T-helper 2 cell (primary cell): Measurements from ENCODE around the gene NLGN2.

Experiments used
- DNase-seq, 5 experiments: peaks; one replicate each; pipeline versions ENCODE4 v3.0.0 to v3.0.0-alpha.2; 2012 to 2022

NLGN2 gene

GRCh38 chr17:7437950-7438614 is 30.4 kb downstream of the NLGN2 start:
- DNase-seq = peak in 4 of 5 experiments; percentile 13 to 40 (median 25)

- DNase-seq = no peak
Measured at GRCh38 chr17:7438656-7439460, 31.2 kb downstream of the NLGN2 start.

GRCh38 chr17:7439462-7440112 is 31.9 kb downstream of the NLGN2 start, which contains the start of gene FGF11:
TSS of gene FGF11 (plus strand) at chr17:7439512. CDS start at chr17:7439621, 109 bp downstream.
- DNase-seq = peak in 1 of 5 experiments; percentile 25

- peak in 2 of 5 experiments; percentile 18 to 63 for DNase-seq
Measured at GRCh38 chr17:7440113-7440833, 32.6 kb downstream of the NLGN2 start.

- DNase-seq = no peak
Measured at GRCh38 chr17:7440834-7441195, 33.2 kb downstream of the NLGN2 start.

- no peak for DNase-seq
Measured at GRCh38 chr17:7441266-7441665, 33.6 kb downstream of the NLGN2 start.

- no peak for DNase-seq
Measured at GRCh38 chr17:7442142-7442541, 34.5 kb downstream of the NLGN2 start.

- no peak for DNase-seq
Measured at GRCh38 chr17:7443499-7444485, 36.1 kb downstream of the NLGN2 start.

- DNase-seq = no peak
Measured at GRCh38 chr17:7444682-7445618, 37.3 kb downstream of the NLGN2 start, which contains the start of gene CHRNB1. TSS of gene CHRNB1 (plus strand) at chr17:7445061. CDS start at chr17:7445128, 67 bp downstream.

GRCh38 chr17:7445619-7445968 is 37.9 kb downstream of the NLGN2 start:
- DNase-seq = peak in 2 of 5 experiments; percentile 31 to 56

GRCh38 chr17:7448461-7448860 is 40.8 kb downstream of the NLGN2 start:
- DNase-seq = no peak

GRCh38 chr17:7459961-7460545 is 52.4 kb downstream of the NLGN2 start:
- no peak for DNase-seq

GRCh38 chr17:7460850-7461660 is 53.4 kb downstream of the NLGN2 start:
- no peak for DNase-seq

- no peak for DNase-seq
Measured at GRCh38 chr17:7462474-7463371, 55.1 kb downstream of the NLGN2 start.

- DNase-seq = no peak
Measured at GRCh38 chr17:7463372-7463846, 55.8 kb downstream of the NLGN2 start.

GRCh38 chr17:7464081-7464480 is 56.4 kb downstream of the NLGN2 start:
- no peak for DNase-seq

- no peak for DNase-seq
Measured at GRCh38 chr17:7465597-7466275, 58.1 kb downstream of the NLGN2 start.
